IMR-90 (cell line): ENCODE data around the gene UBE2C. TPM values are rescaled to one million over a fixed set of nuclear protein-coding genes. Genes with fewer than 3 reads are reported as not detected.

Experiments used
- ATAC-seq: fragments of 200-7000 bp; cut with Tn5 transposase; 2 replicates; pipeline ENCODE4 v1.9.1; 2020; ENCODE audit warnings: low read depth, mild to moderate bottlenecking, moderate library complexity
- BruUV-seq: library from RNA; stranded (reverse); fragments of 400-500 nt; replicated peaks from 2 replicates; lab custom pipeline; 2021; lab: Mats Ljungman, UMichigan
- CTCF ChIA-PET: fragments of 300-600 bp; formaldehyde crosslinking; extraction: SDS; loops from one replicate; lab custom pipeline; 2021; ENCODE audit warnings: antibody characterized with exemption; lab: Yijun Ruan, JAX
- POLR2A ChIA-PET: fragments of 300-600 bp; sonication (Branson Sonifier 250); formaldehyde crosslinking; loops from one replicate; lab custom pipeline; 2022; ENCODE audit warnings: antibody characterized with exemption; ENCODE audit not compliant: unreplicated experiment; lab: Charles Lee
- DNase-seq: peaks from one replicate; pipeline ENCODE4 v3.0.0; 2013
- H2AFZ ChIP-seq: replicated peaks from 2 replicates; pipeline ENCODE3; 2013; ENCODE audit warnings: low read length, mild to moderate bottlenecking; ENCODE audit not compliant: poor library complexity
- H2AK5ac ChIP-seq: 2 replicates; pipeline ENCODE4 v1.6.1; 2013; ENCODE audit warnings: low read depth, low read length, inconsistent platforms
- H2AK9ac ChIP-seq: replicated peaks from 2 replicates; pipeline ENCODE3; 2013; ENCODE audit warnings: mild to moderate bottlenecking, low read depth, low read length, moderate library complexity; ENCODE audit not compliant: poor library complexity
- H2BK120ac ChIP-seq: 2 replicates; pipeline ENCODE4 v1.6.1; 2013; ENCODE audit warnings: low read depth, low read length, inconsistent platforms
- H2BK15ac ChIP-seq: 3 replicates; pipeline ENCODE4 v1.6.1; 2013; ENCODE audit warnings: low read depth, low read length, inconsistent platforms
- H2BK20ac ChIP-seq: 2 replicates; pipeline ENCODE4 v1.6.1; 2013; ENCODE audit warnings: low read depth, mild to moderate bottlenecking, inconsistent platforms, low read length, moderate library complexity
- H2BK5ac ChIP-seq: 2 replicates; pipeline ENCODE4 v1.6.1; 2013; ENCODE audit warnings: mild to moderate bottlenecking, low read depth, low read length, inconsistent platforms; ENCODE audit not compliant: poor library complexity, severe bottlenecking
- H3K14ac ChIP-seq: replicated peaks from 2 replicates; pipeline ENCODE4 v1.6.1; 2013; ENCODE audit warnings: low read depth, low read length, inconsistent platforms
- H3K18ac ChIP-seq: 2 replicates; pipeline ENCODE4 v1.6.1; 2013; ENCODE audit warnings: low read depth, low read length, control low read depth
- H3K23ac ChIP-seq: 2 replicates; pipeline ENCODE4 v1.6.1; 2013; ENCODE audit warnings: low read depth, low read length, inconsistent platforms
- H3K27ac ChIP-seq: 2 replicates; pipeline ENCODE4 v1.5.1; 2013; ENCODE audit warnings: mild to moderate bottlenecking, control low read depth, low read length; ENCODE audit not compliant: insufficient read depth
- H3K27me3 ChIP-seq: 2 replicates; pipeline ENCODE4 v1.6.1; 2013; ENCODE audit warnings: low read length; ENCODE audit not compliant: control insufficient read depth, insufficient read depth
- H3K36me3 ChIP-seq: 2 replicates; pipeline ENCODE4 v1.6.1; 2013; ENCODE audit warnings: low read length, mixed read lengths; ENCODE audit not compliant: control insufficient read depth, insufficient read depth
- H3K4ac ChIP-seq: 2 replicates; pipeline ENCODE4 v1.6.1; 2013; ENCODE audit warnings: low read depth, low read length, inconsistent platforms
- H3K4me1 ChIP-seq: 2 replicates; pipeline ENCODE4 v1.6.1; 2013; ENCODE audit warnings: low read length, mixed read lengths; ENCODE audit not compliant: control insufficient read depth, insufficient read depth
- H3K4me2 ChIP-seq: 2 replicates; pipeline ENCODE4 v1.6.1; 2013; ENCODE audit warnings: low read depth, mild to moderate bottlenecking, control low read depth, low read length, moderate library complexity
- H3K4me3 ChIP-seq: 2 replicates; pipeline ENCODE4 v1.5.1; 2013; ENCODE audit warnings: low read depth, mild to moderate bottlenecking, control low read depth, low read length, moderate library complexity; ENCODE audit not compliant: insufficient read depth
- H3K56ac ChIP-seq: 2 replicates; pipeline ENCODE4 v1.6.1; 2013; ENCODE audit warnings: low read length, inconsistent platforms; ENCODE audit not compliant: insufficient read depth; ENCODE audit errors: extremely low read depth
- H3K79me1 ChIP-seq, 2 experiments: 2 replicates each; pipeline ENCODE4 v1.6.1; 2013; ENCODE audit warnings: low read length in 2 of 2, inconsistent platforms in 1 of 2, low read depth in 1 of 2
- H3K9ac ChIP-seq: 2 replicates; pipeline ENCODE4 v1.6.1; 2013; ENCODE audit warnings: low read depth, low read length, control low read depth
- H3K9me1 ChIP-seq: 2 replicates; pipeline ENCODE4 v1.6.1; 2013; ENCODE audit warnings: low read length, inconsistent platforms; ENCODE audit not compliant: insufficient read depth
- H3K9me3 ChIP-seq: 2 replicates; pipeline ENCODE4 v1.6.1; 2013; ENCODE audit warnings: low read length; ENCODE audit not compliant: control insufficient read depth, insufficient read depth
- H4K20me1 ChIP-seq: 2 replicates; pipeline ENCODE4 v1.6.1; 2013; ENCODE audit warnings: low read length, inconsistent platforms; ENCODE audit not compliant: insufficient read depth
- H4K5ac ChIP-seq: 2 replicates; pipeline ENCODE4 v1.6.1; 2013; ENCODE audit warnings: mild to moderate bottlenecking, low read depth, low read length, control low read depth
- H4K8ac ChIP-seq, 2 experiments: 2 replicates each; pipeline ENCODE4 v1.6.1; 2013; ENCODE audit warnings: low read depth in 2 of 2, low read length in 2 of 2, control low read depth in 1 of 2, inconsistent platforms in 1 of 2
- H4K91ac ChIP-seq: 2 replicates; pipeline ENCODE4 v1.6.1; 2013; ENCODE audit warnings: low read depth, low read length, inconsistent platforms; ENCODE audit not compliant: insufficient read depth
- BHLHE40 ChIP-seq: fragments of 150-350 bp; IDR thresholded peaks from 2 replicates; pipeline ENCODE4 v1.6.1; 2016; ENCODE audit warnings: mild to moderate bottlenecking, low read depth, low read length
- CEBPB ChIP-seq: IDR thresholded peaks from 2 replicates; pipeline ENCODE4 v1.6.1; 2012; ENCODE audit warnings: low read depth, low read length, improper control_type of control experiment
- CHD1 ChIP-seq: IDR thresholded peaks from 2 replicates; pipeline ENCODE4 v1.6.1; 2012; ENCODE audit warnings: low read depth, low read length, improper control_type of control experiment
- MAZ ChIP-seq: IDR thresholded peaks from 2 replicates; pipeline ENCODE4 v1.6.1; 2012; ENCODE audit warnings: low read depth, mild to moderate bottlenecking, low read length, improper control_type of control experiment, moderate library complexity, borderline replicate concordance
- MXI1 ChIP-seq: IDR thresholded peaks from 2 replicates; pipeline ENCODE4 v1.6.1; 2012; ENCODE audit warnings: low read depth, mild to moderate bottlenecking, low read length, moderate library complexity, borderline replicate concordance
- NFE2L2 ChIP-seq: fragments of 150-350 bp; IDR thresholded peaks from 2 replicates; pipeline ENCODE4 v1.6.1; 2016; ENCODE audit warnings: low read depth, mild to moderate bottlenecking, low read length
- POLR2A ChIP-seq: IDR thresholded peaks from 2 replicates; pipeline ENCODE4 v1.6.1; 2012; ENCODE audit warnings: mild to moderate bottlenecking, low read depth, low read length
- RAD21 ChIP-seq: IDR thresholded peaks from 2 replicates; pipeline ENCODE4 v1.6.1; 2012; ENCODE audit warnings: low read length, improper control_type of control experiment
- RCOR1 ChIP-seq: IDR thresholded peaks from 2 replicates; pipeline ENCODE4 v1.6.1; 2012; ENCODE audit warnings: mild to moderate bottlenecking, low read length, improper control_type of control experiment; ENCODE audit not compliant: insufficient replicate concordance
- WGBS, 2 experiments: methylation state at CpG; one replicate each; pipeline versions ENCODE4 v1.1.5 to v1.1.7; 2013; ENCODE audit warnings: missing lambda C conversion rate in 2 of 2; ENCODE audit not compliant: insufficient read length in 1 of 2; ENCODE audit errors: extremely low coverage in 2 of 2; 5-methylcytosine and 5-hydroxymethylcytosine counted together
- dilution Hi-C: fragments of 300-500 bp; cut with HindIII; formaldehyde crosslinking; loops from one replicate; pipeline ENCODE4 v1.14.3; 2018; ENCODE audit warnings: low sequenced_read_pairs; ENCODE audit not compliant: unreplicated experiment
- in situ Hi-C: fragments of 300-500 bp; cut with MboI; formaldehyde crosslinking; loops from 3 replicates; pipeline ENCODE4 v1.14.3; 2019; ENCODE audit warnings: low sequenced_read_pairs, inconsistent platforms, mixed read lengths
- intact Hi-C: fragments of 100-400 bp; cut with micrococcal nuclease; formaldehyde crosslinking; loops from 2 replicates; pipeline ENCODE4 v1.10.0; 2022
- polyA plus RNA-seq, 3 experiments: library from polyadenylated mRNA; depleted of rRNA; stranded (reverse); fragments of >200 nt; gene quantifications; 2 replicates each; pipeline ENCODE4 v1.2.3, GENCODE V29; 2012; ENCODE audit warnings: low replicate concordance in 1 of 3
- total RNA-seq: library from RNA; depleted of rRNA; stranded (reverse); fragments of >200 nt; gene quantifications from 2 replicates; pipeline ENCODE4 v1.2.3, GENCODE V29; 2012
- TF ChIP-seq, protein P1 (sequence below): fragments of 150-350 bp; IDR thresholded peaks from 2 replicates; pipeline ENCODE4 v1.6.1; 2016; ENCODE audit warnings: low read depth, mild to moderate bottlenecking, low read length, moderate library complexity, borderline replicate concordance
- TF ChIP-seq, protein P2 (sequence below): fragments of 150-350 bp; IDR thresholded peaks from 2 replicates; pipeline ENCODE4 v1.6.1; 2017; ENCODE audit warnings: mild to moderate bottlenecking, antibody characterized with exemption, low read length, low read depth
- TF ChIP-seq, protein P3 (sequence below): conservative IDR thresholded peaks from 2 replicates; pipeline ENCODE4 v1.5.1; 2012; ENCODE audit warnings: mild to moderate bottlenecking, low read depth, low read length, improper control_type of control experiment

The UBE2C gene
- total and polyA plus RNA-seq, 2 of the 4 experiments (the other 2 are of a cell fraction) = 43.4 to 120 TPM

DNA sequence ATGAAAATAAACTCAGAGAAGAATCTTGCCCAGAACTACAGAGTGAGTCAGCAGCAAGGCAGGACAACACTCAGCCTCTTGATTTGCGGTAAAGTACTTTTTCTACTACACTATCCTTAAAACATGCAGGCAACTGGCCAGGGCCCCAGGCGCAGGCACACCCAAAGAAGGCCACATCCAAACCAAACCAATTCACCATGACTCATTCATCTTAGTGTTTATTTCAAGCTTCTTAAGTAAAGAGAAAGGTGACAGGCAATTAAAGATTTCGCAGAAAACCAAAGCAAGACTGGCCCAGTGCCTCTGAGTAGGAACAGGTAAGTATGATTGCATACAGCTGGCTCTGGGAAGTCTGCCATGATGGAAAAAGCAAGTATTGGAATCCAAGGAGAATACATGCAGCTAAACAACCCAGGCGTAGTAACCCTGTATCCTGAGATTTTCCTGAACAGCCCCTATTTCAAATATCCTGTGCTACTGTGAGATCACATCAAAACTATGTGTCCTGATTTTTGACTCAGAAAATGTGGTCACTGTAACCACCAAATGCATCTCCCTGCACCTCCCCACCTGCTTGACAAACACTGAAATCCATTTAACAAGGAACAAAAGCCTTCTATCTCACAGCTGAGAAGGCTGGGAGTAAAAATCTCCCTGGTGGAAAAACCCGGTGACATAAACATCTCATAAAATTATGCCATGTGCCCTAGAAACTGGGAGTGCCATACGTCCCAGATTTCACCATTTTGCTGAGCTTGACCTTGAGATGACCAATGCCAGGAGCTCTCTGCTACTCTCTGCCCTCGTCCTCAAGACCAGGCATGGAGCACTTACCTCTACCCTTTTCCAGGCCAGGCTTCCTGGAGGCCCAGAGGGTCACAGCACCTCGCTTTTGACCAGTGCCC is 33.2 kb upstream of the UBE2C start:
- DNase-seq (peak; percentile 100), ATAC-seq (peak; percentile 80)
- CTCF ChIA-PET = interaction anchor here (0.5 to 2.5 kb wide), 3 partner anchors 8 to 405 kb away, joined by 3 to 16 read pairs (median 5); no protein-coding TSS in a partner anchor
- Histone ChIP-seq H3K79me1 (no peaks in the 10 kb centered on the region), H3K4me1 (peaks cover 43% of the 10 kb centered on the region), H3K9me3 (no peaks in the 10 kb centered on the region), H3K56ac (peak overlapping the region; percentile 33; the same call in 1 of the 2 replicates), H3K14ac (peak overlapping the region; percentile 86), H3K4me2 (peak overlapping the region; percentile 45), H2BK120ac (peak overlapping the region; percentile 94), H3K18ac (peak overlapping the region; percentile 100), H4K8ac (peak overlapping the region; percentile 60 to 94), H3K27ac (peak overlapping the region; percentile 96), H4K91ac (peak overlapping the region; percentile 97), H2BK5ac (peak overlapping the region; percentile 100), H3K4ac (peak overlapping the region; percentile 91), H3K4me3 (no peak overlapping the region), H4K5ac (peak overlapping the region; percentile 92), H3K9ac (peak overlapping the region; percentile 63), H3K9me1 (peaks cover 31% of the 10 kb centered on the region), H3K36me3 (no peaks in the 10 kb centered on the region), H2BK20ac (peak overlapping the region; percentile 97), H4K20me1 (peaks cover 11% of the 10 kb centered on the region), H3K27me3 (peaks cover 15% of the 10 kb centered on the region), H3K23ac (peak overlapping the region; percentile 86), H2AFZ (no peak overlapping the region), H2AK5ac (peak overlapping the region; percentile 93), H2AK9ac (peak overlapping the region; percentile 94), H2BK15ac (peak overlapping the region; percentile 94; the same call in 2 of the 3 replicates)
- no TSS peak for BruUV-seq
- POLR2A ChIA-PET = no interaction called here
- in situ Hi-C loops (loop anchor here (25.0 kb wide), 3 partner anchors 742 to 1842 kb away; partner anchors contain the start of gene TTPAL), intact Hi-C loops (loop anchor here (5.0 to 10.0 kb wide), 6 partner anchors 306 to 1084 kb away; partner anchors contain the start of genes NCOA5, STK4 and TOMM34), dilution Hi-C loops (no loop called here)
- 11% methylated on average over 6 of the region's 8 CpGs; no CpG with 5 or more reads in 1 of the 2 experiments for WGBS, 2 experiments
- TF ChIP-seq, protein P1, sequence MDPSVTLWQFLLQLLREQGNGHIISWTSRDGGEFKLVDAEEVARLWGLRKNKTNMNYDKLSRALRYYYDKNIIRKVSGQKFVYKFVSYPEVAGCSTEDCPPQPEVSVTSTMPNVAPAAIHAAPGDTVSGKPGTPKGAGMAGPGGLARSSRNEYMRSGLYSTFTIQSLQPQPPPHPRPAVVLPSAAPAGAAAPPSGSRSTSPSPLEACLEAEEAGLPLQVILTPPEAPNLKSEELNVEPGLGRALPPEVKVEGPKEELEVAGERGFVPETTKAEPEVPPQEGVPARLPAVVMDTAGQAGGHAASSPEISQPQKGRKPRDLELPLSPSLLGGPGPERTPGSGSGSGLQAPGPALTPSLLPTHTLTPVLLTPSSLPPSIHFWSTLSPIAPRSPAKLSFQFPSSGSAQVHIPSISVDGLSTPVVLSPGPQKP = no peak
- peak; percentile 63 for TF ChIP-seq RCOR1
- no peak for TF ChIP-seq RAD21
- TF ChIP-seq CHD1 = no peak
- TF ChIP-seq BHLHE40 = peak; percentile 83
- peak; percentile 62 for TF ChIP-seq NFE2L2
- no peak; the same call in 1 of the 2 replicates for TF ChIP-seq CEBPB
- TF ChIP-seq, protein P2, sequence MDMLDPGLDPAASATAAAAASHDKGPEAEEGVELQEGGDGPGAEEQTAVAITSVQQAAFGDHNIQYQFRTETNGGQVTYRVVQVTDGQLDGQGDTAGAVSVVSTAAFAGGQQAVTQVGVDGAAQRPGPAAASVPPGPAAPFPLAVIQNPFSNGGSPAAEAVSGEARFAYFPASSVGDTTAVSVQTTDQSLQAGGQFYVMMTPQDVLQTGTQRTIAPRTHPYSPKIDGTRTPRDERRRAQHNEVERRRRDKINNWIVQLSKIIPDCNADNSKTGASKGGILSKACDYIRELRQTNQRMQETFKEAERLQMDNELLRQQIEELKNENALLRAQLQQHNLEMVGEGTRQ = no peak
- TF ChIP-seq POLR2A = no peak
- TF ChIP-seq MAZ = no peak
- TF ChIP-seq, protein P3, sequence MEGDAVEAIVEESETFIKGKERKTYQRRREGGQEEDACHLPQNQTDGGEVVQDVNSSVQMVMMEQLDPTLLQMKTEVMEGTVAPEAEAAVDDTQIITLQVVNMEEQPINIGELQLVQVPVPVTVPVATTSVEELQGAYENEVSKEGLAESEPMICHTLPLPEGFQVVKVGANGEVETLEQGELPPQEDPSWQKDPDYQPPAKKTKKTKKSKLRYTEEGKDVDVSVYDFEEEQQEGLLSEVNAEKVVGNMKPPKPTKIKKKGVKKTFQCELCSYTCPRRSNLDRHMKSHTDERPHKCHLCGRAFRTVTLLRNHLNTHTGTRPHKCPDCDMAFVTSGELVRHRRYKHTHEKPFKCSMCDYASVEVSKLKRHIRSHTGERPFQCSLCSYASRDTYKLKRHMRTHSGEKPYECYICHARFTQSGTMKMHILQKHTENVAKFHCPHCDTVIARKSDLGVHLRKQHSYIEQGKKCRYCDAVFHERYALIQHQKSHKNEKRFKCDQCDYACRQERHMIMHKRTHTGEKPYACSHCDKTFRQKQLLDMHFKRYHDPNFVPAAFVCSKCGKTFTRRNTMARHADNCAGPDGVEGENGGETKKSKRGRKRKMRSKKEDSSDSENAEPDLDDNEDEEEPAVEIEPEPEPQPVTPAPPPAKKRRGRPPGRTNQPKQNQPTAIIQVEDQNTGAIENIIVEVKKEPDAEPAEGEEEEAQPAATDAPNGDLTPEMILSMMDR = no peak
- peak; percentile 12; the same call in 1 of the 2 replicates for TF ChIP-seq MXI1
